Measurements from ENCODE around the gene THAP11. TPM values are rescaled to one million over a fixed set of nuclear protein-coding genes. Genes with fewer than 3 reads are reported as not detected.

THAP11 gene
- total and polyA plus RNA-seq, 2 of the 13 experiments (the other 11 are each of a cell fraction or from before 2014, with no cell fraction given), result 44.2 to 53.4 TPM

DNA sequence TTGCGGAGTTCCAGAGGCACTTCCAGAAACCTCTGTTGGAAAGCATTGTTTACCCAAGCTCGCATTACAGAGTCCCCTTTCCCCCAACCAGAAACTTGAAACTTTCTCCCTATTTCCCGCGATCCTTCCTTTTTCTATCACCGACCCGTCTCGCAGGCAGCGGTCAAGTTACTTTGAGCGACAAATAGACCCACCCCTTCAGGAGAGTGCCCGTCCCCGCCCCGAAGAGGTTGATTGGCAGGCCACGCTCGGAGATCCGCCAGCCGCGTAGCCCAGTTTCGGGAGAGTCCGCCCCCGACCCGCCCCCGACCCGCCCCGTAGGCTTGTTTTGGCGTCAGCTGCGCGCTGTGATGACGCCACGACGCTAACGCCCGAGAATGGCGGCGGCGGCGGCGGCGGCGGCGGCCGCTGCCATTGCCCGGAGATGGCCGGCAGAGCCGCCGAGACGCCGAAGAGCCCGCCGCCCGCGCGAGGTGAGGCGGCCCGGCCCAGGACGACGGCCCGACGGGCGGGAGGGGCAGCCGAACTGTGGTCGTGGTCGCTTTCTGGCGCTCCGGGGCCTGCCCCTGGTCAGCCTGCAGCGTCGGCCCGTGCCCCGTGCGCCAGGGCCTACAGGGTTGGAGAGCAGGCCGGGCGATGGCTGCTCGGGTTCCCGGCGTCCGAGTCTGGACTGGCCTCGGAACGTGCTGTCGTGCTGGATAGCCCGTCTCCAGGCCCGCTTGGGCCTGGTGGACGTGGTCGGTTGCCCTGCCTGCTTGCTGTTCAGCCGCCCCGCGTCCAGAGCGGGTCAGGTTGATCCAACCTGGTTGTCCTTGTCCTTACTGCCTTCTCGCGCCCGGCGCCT lies 51.0 kb downstream of the THAP11 start, which contains the start of gene PSKH1 (continued):
- TF ChIP-seq, protein P1, sequence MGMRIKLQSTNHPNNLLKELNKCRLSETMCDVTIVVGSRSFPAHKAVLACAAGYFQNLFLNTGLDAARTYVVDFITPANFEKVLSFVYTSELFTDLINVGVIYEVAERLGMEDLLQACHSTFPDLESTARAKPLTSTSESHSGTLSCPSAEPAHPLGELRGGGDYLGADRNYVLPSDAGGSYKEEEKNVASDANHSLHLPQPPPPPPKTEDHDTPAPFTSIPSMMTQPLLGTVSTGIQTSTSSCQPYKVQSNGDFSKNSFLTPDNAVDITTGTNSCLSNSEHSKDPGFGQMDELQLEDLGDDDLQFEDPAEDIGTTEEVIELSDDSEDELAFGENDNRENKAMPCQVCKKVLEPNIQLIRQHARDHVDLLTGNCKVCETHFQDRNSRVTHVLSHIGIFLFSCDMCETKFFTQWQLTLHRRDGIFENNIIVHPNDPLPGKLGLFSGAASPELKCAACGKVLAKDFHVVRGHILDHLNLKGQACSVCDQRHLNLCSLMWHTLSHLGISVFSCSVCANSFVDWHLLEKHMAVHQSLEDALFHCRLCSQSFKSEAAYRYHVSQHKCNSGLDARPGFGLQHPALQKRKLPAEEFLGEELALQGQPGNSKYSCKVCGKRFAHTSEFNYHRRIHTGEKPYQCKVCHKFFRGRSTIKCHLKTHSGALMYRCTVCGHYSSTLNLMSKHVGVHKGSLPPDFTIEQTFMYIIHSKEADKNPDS (CRISPR knock-in tag; IDR thresholded peaks at IDR 0.05), result 0 out of 2 replicates have a peak, but pooled peaks have one; percentile 23
- TF ChIP-seq, protein P2, sequence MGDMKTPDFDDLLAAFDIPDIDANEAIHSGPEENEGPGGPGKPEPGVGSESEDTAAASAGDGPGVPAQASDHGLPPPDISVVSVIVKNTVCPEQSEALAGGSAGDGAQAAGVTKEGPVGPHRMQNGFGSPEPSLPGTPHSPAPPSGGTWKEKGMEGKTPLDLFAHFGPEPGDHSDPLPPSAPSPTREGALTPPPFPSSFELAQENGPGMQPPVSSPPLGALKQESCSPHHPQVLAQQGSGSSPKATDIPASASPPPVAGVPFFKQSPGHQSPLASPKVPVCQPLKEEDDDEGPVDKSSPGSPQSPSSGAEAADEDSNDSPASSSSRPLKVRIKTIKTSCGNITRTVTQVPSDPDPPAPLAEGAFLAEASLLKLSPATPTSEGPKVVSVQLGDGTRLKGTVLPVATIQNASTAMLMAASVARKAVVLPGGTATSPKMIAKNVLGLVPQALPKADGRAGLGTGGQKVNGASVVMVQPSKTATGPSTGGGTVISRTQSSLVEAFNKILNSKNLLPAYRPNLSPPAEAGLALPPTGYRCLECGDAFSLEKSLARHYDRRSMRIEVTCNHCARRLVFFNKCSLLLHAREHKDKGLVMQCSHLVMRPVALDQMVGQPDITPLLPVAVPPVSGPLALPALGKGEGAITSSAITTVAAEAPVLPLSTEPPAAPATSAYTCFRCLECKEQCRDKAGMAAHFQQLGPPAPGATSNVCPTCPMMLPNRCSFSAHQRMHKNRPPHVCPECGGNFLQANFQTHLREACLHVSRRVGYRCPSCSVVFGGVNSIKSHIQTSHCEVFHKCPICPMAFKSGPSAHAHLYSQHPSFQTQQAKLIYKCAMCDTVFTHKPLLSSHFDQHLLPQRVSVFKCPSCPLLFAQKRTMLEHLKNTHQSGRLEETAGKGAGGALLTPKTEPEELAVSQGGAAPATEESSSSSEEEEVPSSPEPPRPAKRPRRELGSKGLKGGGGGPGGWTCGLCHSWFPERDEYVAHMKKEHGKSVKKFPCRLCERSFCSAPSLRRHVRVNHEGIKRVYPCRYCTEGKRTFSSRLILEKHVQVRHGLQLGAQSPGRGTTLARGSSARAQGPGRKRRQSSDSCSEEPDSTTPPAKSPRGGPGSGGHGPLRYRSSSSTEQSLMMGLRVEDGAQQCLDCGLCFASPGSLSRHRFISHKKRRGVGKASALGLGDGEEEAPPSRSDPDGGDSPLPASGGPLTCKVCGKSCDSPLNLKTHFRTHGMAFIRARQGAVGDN (CRISPR knock-in tag; IDR thresholded peaks at IDR 0.05), result peak; percentile 86
- TF ChIP-seq, protein P3, sequence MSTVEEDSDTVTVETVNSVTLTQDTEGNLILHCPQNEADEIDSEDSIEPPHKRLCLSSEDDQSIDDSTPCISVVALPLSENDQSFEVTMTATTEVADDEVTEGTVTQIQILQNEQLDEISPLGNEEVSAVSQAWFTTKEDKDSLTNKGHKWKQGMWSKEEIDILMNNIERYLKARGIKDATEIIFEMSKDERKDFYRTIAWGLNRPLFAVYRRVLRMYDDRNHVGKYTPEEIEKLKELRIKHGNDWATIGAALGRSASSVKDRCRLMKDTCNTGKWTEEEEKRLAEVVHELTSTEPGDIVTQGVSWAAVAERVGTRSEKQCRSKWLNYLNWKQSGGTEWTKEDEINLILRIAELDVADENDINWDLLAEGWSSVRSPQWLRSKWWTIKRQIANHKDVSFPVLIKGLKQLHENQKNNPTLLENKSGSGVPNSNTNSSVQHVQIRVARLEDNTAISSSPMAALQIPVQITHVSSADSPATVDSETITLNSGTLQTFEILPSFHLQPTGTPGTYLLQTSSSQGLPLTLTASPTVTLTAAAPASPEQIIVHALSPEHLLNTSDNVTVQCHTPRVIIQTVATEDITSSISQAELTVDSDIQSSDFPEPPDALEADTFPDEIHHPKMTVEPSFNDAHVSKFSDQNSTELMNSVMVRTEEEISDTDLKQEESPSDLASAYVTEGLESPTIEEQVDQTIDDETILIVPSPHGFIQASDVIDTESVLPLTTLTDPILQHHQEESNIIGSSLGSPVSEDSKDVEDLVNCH (CRISPR knock-in tag; IDR thresholded peaks at IDR 0.05), result 0 out of 2 replicates have a peak, but pooled peaks have one; percentile 69
- peak; percentile 64; the same call in 1 of the 2 replicates for TF ChIP-seq NCOA5 (CRISPR knock-in tag; IDR thresholded peaks at IDR 0.05)
- 0 out of 2 replicates have a peak, but pooled peaks have one; percentile 13 for TF ChIP-seq STAG1 (CRISPR knock-in tag; IDR thresholded peaks at IDR 0.05)
- peak; percentile 67 for TF ChIP-seq RAD21 (CRISPR knock-in tag; IDR thresholded peaks at IDR 0.05)
- TF ChIP-seq ZNF788 (CRISPR knock-in tag; IDR thresholded peaks at IDR 0.05; ENCODE audit: borderline replicate concordance), result peak; percentile 51
- TF ChIP-seq NR2F1 (CRISPR knock-in tag; IDR thresholded peaks at IDR 0.05), result no peak
- TF ChIP-seq ZNF83 (CRISPR knock-in tag; IDR thresholded peaks at IDR 0.05; ENCODE audit: borderline replicate concordance), result peak; percentile 74; the same call in 1 of the 2 replicates
- peak; percentile 93 for TF ChIP-seq ASH2L (IDR thresholded peaks at IDR 0.05; ENCODE audit: insufficient read length, low read depth, low read length)
- peak; percentile 2; the same call in 1 of the 2 replicates for TF ChIP-seq ZSCAN25 (CRISPR knock-in tag; IDR thresholded peaks at IDR 0.05)
- no peak for TF ChIP-seq ZBTB1 (CRISPR knock-in tag; IDR thresholded peaks at IDR 0.05; ENCODE audit: borderline replicate concordance)
- TF ChIP-seq BRD4 (CRISPR knock-in tag; IDR thresholded peaks at IDR 0.05), result peak; percentile 83
- 0 out of 2 replicates have a peak, but pooled peaks have one; percentile 58 for TF ChIP-seq ZNF598 (CRISPR knock-in tag; IDR thresholded peaks at IDR 0.05; ENCODE audit: borderline replicate concordance)
- TF ChIP-seq TCF12 (IDR thresholded peaks at IDR 0.05), result no peak
- peak; percentile 68; the same call in 1 of the 2 replicates for TF ChIP-seq TCF12 (CRISPR knock-in tag; IDR thresholded peaks at IDR 0.05)

Measured in HepG2 (cell line).